Upper lobe of left lung (tissue), 6 donors: ENCODE data around the gene WNT11. TPM values are rescaled to one million over a fixed set of nuclear protein-coding genes. Genes with fewer than 3 reads are reported as not detected.

Experiments used
- ATAC-seq, 2 donors: fragments of 200-7000 bp; cut with Tn5 transposase; one replicate each; pipeline ENCODE4 v1.9.1; 2022; ENCODE audit warnings: mild to moderate bottlenecking in 2 of 2, moderate library complexity in 2 of 2; ENCODE audit not compliant: low FRiP score in 2 of 2
- DNase-seq, 2 donors: peaks; one replicate each; pipeline ENCODE4 v3.0.0-alpha.2; 2019 to 2020
- H3K27ac ChIP-seq, 4 donors: fragments of 200-600 bp; sonication (generic); one replicate each; pipeline ENCODE4 v1.5.1; 2016 to 2019
- H3K27me3 ChIP-seq, 4 donors: fragments of 200-600 bp; sonication (generic); one replicate each; pipeline ENCODE4 v1.5.1; 2017 to 2019
- H3K36me3 ChIP-seq, 4 donors: fragments of 200-600 bp; sonication (generic); one replicate each; pipeline ENCODE4 v1.5.1; 2016 to 2019
- H3K4me1 ChIP-seq, 4 donors: fragments of 200-600 bp; sonication (generic); one replicate each; pipeline ENCODE4 v1.5.1; 2018 to 2019
- H3K4me3 ChIP-seq, 4 donors: fragments of 200-600 bp; sonication (generic); one replicate each; pipeline ENCODE4 v1.5.1; 2017 to 2019; ENCODE audit warnings: mild to moderate bottlenecking in 2 of 4, moderate library complexity in 1 of 4
- H3K9me3 ChIP-seq, 4 donors: fragments of 200-600 bp; sonication (generic); one replicate each; pipeline ENCODE4 v1.5.1; 2018 to 2019
- CTCF ChIP-seq, 6 experiments: fragments of 450-650 bp in 4 of 6; fragments of 200-600 bp in 2 of 6; sonication (generic) in 2 of 6; IDR thresholded peaks; one replicate each; pipeline ENCODE4 v1.5.1; 2016 to 2019; ENCODE audit warnings: antibody characterized with exemption in 6 of 6
- EP300 ChIP-seq, 4 donors: sonication (generic); formaldehyde crosslinking; IDR thresholded peaks; one replicate each; pipeline ENCODE4 v1.5.1; 2017; ENCODE audit warnings: antibody characterized with exemption in 4 of 4, control low read depth in 2 of 4
- POLR2A ChIP-seq, 4 donors: fragments of 450-650 bp; IDR thresholded peaks; one replicate each; pipeline ENCODE4 v1.5.1; 2016 to 2017; ENCODE audit warnings: antibody characterized with exemption in 4 of 4, mild to moderate bottlenecking in 2 of 4
- POLR2AphosphoS5 ChIP-seq, 2 donors: sonication (generic); formaldehyde crosslinking; IDR thresholded peaks; one replicate each; pipeline ENCODE4 v1.5.1; 2017; ENCODE audit warnings: antibody characterized with exemption in 2 of 2
- WGBS, 2 donors: methylation state at CpG; one replicate each; pipeline ENCODE4 v1.1.5; 2017 to 2018; 5-methylcytosine and 5-hydroxymethylcytosine counted together
- total RNA-seq, 6 donors: library from RNA; depleted of rRNA in 4 of 6; stranded (reverse); fragments of >200 nt in 4 of 6; gene quantifications; one replicate each; pipeline versions ENCODE4 v1.1.0 to v1.2.1, GENCODE V29; 2016 to 2021
- donor health status: DM: no; HTN: no; CAD: no; lungs with moderate emphysema.
- donor health status: DM: no; HTN: yes; CAD: no; lungs with severe emphysema.

Gene WNT11
- total RNA-seq, 6 donors from 2014 or later = 1.7 to 12.9 (median 4.1) TPM

- DNase-seq = no peak
- no peak for TF ChIP-seq POLR2A (IDR thresholded peaks at IDR 0.05)
- TF ChIP-seq CTCF (IDR thresholded peaks at IDR 0.05) = no peak
- TF ChIP-seq EP300 (IDR thresholded peaks at IDR 0.05) = no peak
- no peak for TF ChIP-seq POLR2AphosphoS5 (IDR thresholded peaks at IDR 0.05)
- Histone ChIP-seq H3K9me3 (no peaks in the 10 kb centered on the region), H3K36me3 (no peaks in the 10 kb centered on the region), H3K27me3 (no peaks in the 10 kb centered on the region), H3K4me1 (peaks cover 15 to 31% (median 29%) of the 10 kb centered on the region in 4 donors), H3K4me3 (no peak overlapping the region), H3K27ac (peak overlapping the region; percentile 52 to 78 (median 56))
- ATAC-seq = no peak
- 76 to 81% methylated on average over 10 of the region's 10 CpGs for WGBS, 2 donors
These were observed 20.8 kb downstream of the WNT11 start for GRCh38 chr11:76185511-76185910.

DNA sequence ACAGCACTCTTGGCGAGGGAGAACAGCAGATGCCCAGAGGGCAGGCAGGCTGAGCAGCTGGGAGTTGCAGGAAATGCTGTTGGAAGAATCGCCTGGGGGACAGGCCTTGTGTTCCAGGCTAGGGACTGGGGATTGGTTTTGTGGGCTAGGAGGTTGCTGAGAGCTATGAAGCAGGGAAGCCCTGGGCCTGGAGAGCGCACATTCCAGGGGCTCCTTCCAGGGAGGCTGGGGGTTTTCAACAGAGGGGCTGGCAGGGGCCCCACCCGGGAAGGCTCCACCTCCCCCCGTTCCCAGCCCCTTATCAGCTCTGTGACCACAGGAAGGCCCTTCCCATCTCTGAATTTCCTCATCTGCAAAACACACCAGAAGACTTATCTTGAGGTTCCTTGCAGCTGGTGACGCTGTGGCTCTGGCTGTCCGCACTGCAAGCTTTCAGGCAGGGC lies 21.7 kb downstream of the WNT11 start:
- 38 to 57% methylated on average over 4 to 6 of the region's 7 CpGs for WGBS, 2 donors
- no peaks in the 10 kb centered on the region for H3K9me3 ChIP-seq
- DNase-seq (no peak), ATAC-seq (no peak)
- H3K4me1 ChIP-seq = peaks cover 15 to 31% (median 29%) of the 10 kb centered on the region in 4 donors
- peak overlapping the region; percentile 52 to 78 (median 56) for H3K27ac ChIP-seq
- H3K4me3 ChIP-seq = no peak overlapping the region
- no peaks in the 10 kb centered on the region for H3K27me3 ChIP-seq
- H3K36me3 ChIP-seq = no peaks in the 10 kb centered on the region
- TF ChIP-seq EP300 (IDR thresholded peaks at IDR 0.05) = no peak
- TF ChIP-seq POLR2A (IDR thresholded peaks at IDR 0.05) = no peak

GRCh38 chr11:76181371-76181770 lies 24.9 kb downstream of the WNT11 start:
- Histone ChIP-seq H3K4me1 (peaks cover 7 to 24% (median 22%) of the 10 kb centered on the region in 4 donors), H3K9me3 (no peaks in the 10 kb centered on the region), H3K27ac (no peak overlapping the region), H3K4me3 (no peak overlapping the region), H3K36me3 (no peaks in the 10 kb centered on the region), H3K27me3 (no peaks in the 10 kb centered on the region)
- DNase-seq = no peak
- 91 to 97% methylated on average over 6 to 15 of the region's 15 CpGs for WGBS, 2 donors
- ATAC-seq = no peak
- TF ChIP-seq CTCF (IDR thresholded peaks at IDR 0.05) (no peak), POLR2AphosphoS5 (IDR thresholded peaks at IDR 0.05) (no peak), POLR2A (IDR thresholded peaks at IDR 0.05) (no peak), EP300 (IDR thresholded peaks at IDR 0.05) (no peak)

- H3K4me1 ChIP-seq = peaks cover 0 to 4% (median 2%) of the 10 kb centered on the region in 4 donors
- no peak for TF ChIP-seq POLR2AphosphoS5 (IDR thresholded peaks at IDR 0.05)
- no peak for TF ChIP-seq CTCF (IDR thresholded peaks at IDR 0.05)
- no peak for TF ChIP-seq POLR2A (IDR thresholded peaks at IDR 0.05)
- no peak for TF ChIP-seq EP300 (IDR thresholded peaks at IDR 0.05)
- H3K9me3 ChIP-seq = no peaks in the 10 kb centered on the region
- no peak overlapping the region for H3K27ac ChIP-seq
- no peak overlapping the region for H3K4me3 ChIP-seq
- WGBS, 2 donors = 86 to 90% methylated on average over 10 to 13 of the region's 13 CpGs
- no peaks in the 10 kb centered on the region for H3K27me3 ChIP-seq
- ATAC-seq (no peak), DNase-seq (no peak)
- no peaks in the 10 kb centered on the region for H3K36me3 ChIP-seq
These were observed 27.2 kb downstream of the WNT11 start for GRCh38 chr11:76179147-76179546.

- Histone ChIP-seq H3K27me3 (no peaks in the 10 kb centered on the region), H3K36me3 (no peaks in the 10 kb centered on the region), H3K27ac (no peak overlapping the region), H3K4me1 (no peaks in the 10 kb centered on the region), H3K9me3 (no peaks in the 10 kb centered on the region), H3K4me3 (no peak overlapping the region)
- ATAC-seq (no peak), DNase-seq (no peak)
- 67 to 93% methylated on average over 5 to 6 of the region's 6 CpGs for WGBS, 2 donors
- TF ChIP-seq POLR2A (IDR thresholded peaks at IDR 0.05) = no peak
These were observed 29.0 kb downstream of the WNT11 start for GRCh38 chr11:76177250-76177686.

GRCh38 chr11:76176463-76176862 lies 29.8 kb downstream of the WNT11 start:
- no peak for ATAC-seq
- DNase-seq = no peak
- TF ChIP-seq EP300 (IDR thresholded peaks at IDR 0.05) (no peak), CTCF (IDR thresholded peaks at IDR 0.05) (no peak), POLR2AphosphoS5 (IDR thresholded peaks at IDR 0.05) (no peak), POLR2A (IDR thresholded peaks at IDR 0.05) (no peak)
- H3K4me1 ChIP-seq = no peaks in the 10 kb centered on the region
- H3K36me3 ChIP-seq = no peaks in the 10 kb centered on the region
- H3K9me3 ChIP-seq = no peaks in the 10 kb centered on the region
- WGBS, 2 donors = 80 to 95% methylated on average over 8 to 9 of the region's 9 CpGs
- H3K27ac ChIP-seq = no peak overlapping the region
- no peaks in the 10 kb centered on the region for H3K27me3 ChIP-seq
- H3K4me3 ChIP-seq = no peak overlapping the region
